HAP-1 (cell line): ENCODE data around the gene ALK.

Source experiments
- DNase-seq, 2 experiments: peaks; one replicate each; pipeline ENCODE4 v3.0.0-alpha.2; 2016 to 2020; ENCODE audit warnings: low spot score in 2 of 2
- H3K27me3 ChIP-seq: fragments of 250-450 bp; sonication (Bioruptor Pico); 2 replicates; pipeline ENCODE4 v1.5.1; 2020; ENCODE audit warnings: low read depth, mild to moderate bottlenecking, moderate library complexity
- H3K36me3 ChIP-seq: fragments of 250-450 bp; sonication (Bioruptor Pico); replicated peaks from 2 replicates; pipeline ENCODE4 v1.5.1; 2020; ENCODE audit warnings: mild to moderate bottlenecking
- H3K4me1 ChIP-seq: fragments of 250-450 bp; sonication (Bioruptor Pico); 2 replicates; pipeline ENCODE4 v1.5.1; 2020; ENCODE audit warnings: mild to moderate bottlenecking
- H3K4me3 ChIP-seq: fragments of 250-450 bp; sonication (Bioruptor Pico); 2 replicates; pipeline ENCODE4 v1.5.1; 2020; ENCODE audit warnings: mild to moderate bottlenecking, moderate library complexity
- H3K9me3 ChIP-seq: fragments of 250-450 bp; sonication (Bioruptor Pico); 2 replicates; pipeline ENCODE4 v1.5.1; 2020; ENCODE audit warnings: mild to moderate bottlenecking, moderate library complexity
- in situ Hi-C: fragments of 300-500 bp; cut with MboI; formaldehyde crosslinking; loops from 3 replicates; pipeline ENCODE4 v1.14.3; 2020; ENCODE audit warnings: low sequenced_read_pairs, inconsistent platforms, mixed read lengths

Gene ALK

GRCh38 chr2:29742656-29743055, 178.7 kb downstream of the ALK start:
- Histone ChIP-seq H3K4me1 (no peaks in the 10 kb centered on the region), H3K4me3 (no peak overlapping the region), H3K9me3 (no peaks in the 10 kb centered on the region), H3K36me3 (no peaks in the 10 kb centered on the region), H3K27me3 (no peaks in the 10 kb centered on the region)
- in situ Hi-C loops = no loop called here
- no peak for DNase-seq

GRCh38 chr2:29741132-29741531, 180.3 kb downstream of the ALK start:
- in situ Hi-C loops = no loop called here
- Histone ChIP-seq H3K27me3 (no peaks in the 10 kb centered on the region), H3K4me1 (no peaks in the 10 kb centered on the region), H3K9me3 (no peaks in the 10 kb centered on the region), H3K4me3 (no peak overlapping the region), H3K36me3 (no peaks in the 10 kb centered on the region)
- DNase-seq = no peak

GRCh38 chr2:29733965-29734364, 187.4 kb downstream of the ALK start:
- no peaks in the 10 kb centered on the region for H3K9me3 ChIP-seq
- in situ Hi-C loops = no loop called here
- no peaks in the 10 kb centered on the region for H3K36me3 ChIP-seq
- DNase-seq = no peak
- no peaks in the 10 kb centered on the region for H3K27me3 ChIP-seq
- no peak overlapping the region for H3K4me3 ChIP-seq
- H3K4me1 ChIP-seq = no peaks in the 10 kb centered on the region

- no peaks in the 10 kb centered on the region for H3K4me1 ChIP-seq
- no peaks in the 10 kb centered on the region for H3K36me3 ChIP-seq
- H3K9me3 ChIP-seq = no peaks in the 10 kb centered on the region
- in situ Hi-C loops = no loop called here
- no peak for DNase-seq
- no peak overlapping the region for H3K4me3 ChIP-seq
- H3K27me3 ChIP-seq = no peaks in the 10 kb centered on the region
These were observed 188.2 kb downstream of the ALK start for GRCh38 chr2:29733213-29733612.

GRCh38 chr2:29731948-29732347, 189.4 kb downstream of the ALK start:
- Histone ChIP-seq H3K4me1 (no peaks in the 10 kb centered on the region), H3K36me3 (no peaks in the 10 kb centered on the region), H3K27me3 (no peaks in the 10 kb centered on the region), H3K4me3 (no peak overlapping the region), H3K9me3 (no peaks in the 10 kb centered on the region)
- no peak for DNase-seq
- in situ Hi-C loops = no loop called here

- H3K4me3 ChIP-seq = no peak overlapping the region
- DNase-seq = no peak
- in situ Hi-C loops = no loop called here
These were observed 191.5 kb downstream of the ALK start for GRCh38 chr2:29729932-29730331.

GRCh38 chr2:29729401-29729800, 192.0 kb downstream of the ALK start:
- DNase-seq = no peak
- Histone ChIP-seq H3K36me3 (no peaks in the 10 kb centered on the region), H3K4me1 (no peaks in the 10 kb centered on the region), H3K4me3 (no peak overlapping the region), H3K27me3 (no peaks in the 10 kb centered on the region), H3K9me3 (no peaks in the 10 kb centered on the region)
- in situ Hi-C loops = no loop called here

More at GRCh38 chr2:29729932-29730331, 191.5 kb downstream of the ALK start:
- Histone ChIP-seq H3K9me3 (no peaks in the 10 kb centered on the region), H3K4me1 (no peaks in the 10 kb centered on the region), H3K27me3 (no peaks in the 10 kb centered on the region), H3K36me3 (no peaks in the 10 kb centered on the region)

GRCh38 chr2:29726976-29727375, 194.4 kb downstream of the ALK start:
- Histone ChIP-seq H3K4me3 (no peak overlapping the region), H3K36me3 (no peaks in the 10 kb centered on the region), H3K27me3 (0 out of 2 replicates have a peak, but pooled peaks cover 3% of the 10 kb centered on the region), H3K9me3 (no peaks in the 10 kb centered on the region), H3K4me1 (no peaks in the 10 kb centered on the region)
- in situ Hi-C loops = no loop called here
- no peak for DNase-seq

- DNase-seq = no peak
- Histone ChIP-seq H3K4me3 (no peak overlapping the region), H3K9me3 (no peaks in the 10 kb centered on the region), H3K27me3 (0 out of 2 replicates have a peak, but pooled peaks cover 3% of the 10 kb centered on the region), H3K4me1 (no peaks in the 10 kb centered on the region), H3K36me3 (no peaks in the 10 kb centered on the region)
- in situ Hi-C loops = no loop called here
These were observed 195.8 kb downstream of the ALK start for GRCh38 chr2:29725610-29726009.

GRCh38 chr2:29724282-29724681, 197.1 kb downstream of the ALK start:
- Histone ChIP-seq H3K4me1 (no peaks in the 10 kb centered on the region), H3K9me3 (no peaks in the 10 kb centered on the region), H3K27me3 (0 out of 2 replicates have a peak, but pooled peaks cover 3% of the 10 kb centered on the region), H3K4me3 (no peak overlapping the region), H3K36me3 (no peaks in the 10 kb centered on the region)
- DNase-seq = no peak
- in situ Hi-C loops = no loop called here

- Histone ChIP-seq H3K9me3 (no peaks in the 10 kb centered on the region), H3K27me3 (0 out of 2 replicates have a peak, but pooled peaks cover 3% of the 10 kb centered on the region), H3K4me3 (no peak overlapping the region), H3K4me1 (peaks cover 4% of the 10 kb centered on the region), H3K36me3 (no peaks in the 10 kb centered on the region)
- in situ Hi-C loops = no loop called here
- no peak for DNase-seq
These were observed 198.0 kb downstream of the ALK start for GRCh38 chr2:29723255-29724001.

- 0 out of 2 replicates have a peak, but pooled peaks cover 3% of the 10 kb centered on the region for H3K27me3 ChIP-seq
- H3K4me3 ChIP-seq = no peak overlapping the region
- no peaks in the 10 kb centered on the region for H3K9me3 ChIP-seq
- H3K4me1 ChIP-seq = peaks cover 12% of the 10 kb centered on the region
- in situ Hi-C loops = no loop called here
- DNase-seq = no peak
- no peaks in the 10 kb centered on the region for H3K36me3 ChIP-seq
These were observed 201.7 kb downstream of the ALK start for GRCh38 chr2:29719639-29720038.

GRCh38 chr2:29718076-29718686, 203.2 kb downstream of the ALK start:
- DNase-seq = peak; percentile 29 to 68
- H3K36me3 ChIP-seq = no peaks in the 10 kb centered on the region
- H3K4me1 ChIP-seq = peaks cover 12% of the 10 kb centered on the region
- in situ Hi-C loops = no loop called here
- H3K4me3 ChIP-seq = no peak overlapping the region
- H3K9me3 ChIP-seq = no peaks in the 10 kb centered on the region
- no peaks in the 10 kb centered on the region for H3K27me3 ChIP-seq

GRCh38 chr2:29715655-29716054, 205.7 kb downstream of the ALK start:
- Histone ChIP-seq H3K4me1 (peaks cover 12% of the 10 kb centered on the region), H3K27me3 (no peaks in the 10 kb centered on the region), H3K4me3 (no peak overlapping the region), H3K9me3 (no peaks in the 10 kb centered on the region), H3K36me3 (no peaks in the 10 kb centered on the region)
- in situ Hi-C loops = no loop called here
- no peak for DNase-seq
